Fibroblast of skin of right quadriceps (primary cell): Measurements from ENCODE around the gene TRPC4.

Source experiments
- DNase-seq: peaks from one replicate; pipeline ENCODE4 v3.0.0-alpha.2; 2013

The TRPC4 gene

GRCh38 chr13:37651891-37652290, 217.7 kb downstream of the TRPC4 start:
- no peak for DNase-seq

GRCh38 chr13:37648609-37649008, 221.0 kb downstream of the TRPC4 start:
- peak; percentile 79 for DNase-seq

- no peak for DNase-seq
Observed at GRCh38 chr13:37647031-37647650, 222.4 kb downstream of the TRPC4 start.

GRCh38 chr13:37646531-37646930, 223.0 kb downstream of the TRPC4 start:
- no peak for DNase-seq

- no peak for DNase-seq
Observed at GRCh38 chr13:37645181-37645740, 224.3 kb downstream of the TRPC4 start.

- no peak for DNase-seq
Observed at GRCh38 chr13:37641391-37641790, 228.2 kb downstream of the TRPC4 start.

- peak; percentile 66 for DNase-seq
Observed at GRCh38 chr13:37640499-37640898, 229.1 kb downstream of the TRPC4 start.

GRCh38 chr13:37636701-37637100, 232.9 kb downstream of the TRPC4 start:
- DNase-seq, result no peak

GRCh38 chr13:37632294-37632693, 237.3 kb downstream of the TRPC4 start:
- no peak for DNase-seq

GRCh38 chr13:37627428-37627827, 242.1 kb downstream of the TRPC4 start:
- no peak for DNase-seq

GRCh38 chr13:37621811-37622361, 247.7 kb downstream of the TRPC4 start:
- peak; percentile 88 for DNase-seq

- DNase-seq, result peak; percentile 85
Observed at GRCh38 chr13:37618554-37618953, 251.0 kb downstream of the TRPC4 start.

- DNase-seq, result peak; percentile 97
Observed at GRCh38 chr13:37617173-37617572, 252.4 kb downstream of the TRPC4 start.

- peak; percentile 38 for DNase-seq
Observed at GRCh38 chr13:37616131-37616530, 253.4 kb downstream of the TRPC4 start.

- peak; percentile 41 for DNase-seq
Observed at GRCh38 chr13:37615276-37615675, 254.3 kb downstream of the TRPC4 start.

- no peak for DNase-seq
Observed at GRCh38 chr13:37613638-37614037, 255.9 kb downstream of the TRPC4 start.

GRCh38 chr13:37613236-37613635, 256.3 kb downstream of the TRPC4 start:
- DNase-seq, result no peak

GRCh38 chr13:37608750-37609339, 260.7 kb downstream of the TRPC4 start:
- DNase-seq, result no peak

GRCh38 chr13:37602733-37603381, 266.7 kb downstream of the TRPC4 start:
- DNase-seq, result peak; percentile 41

GRCh38 chr13:37601648-37602440, 267.7 kb downstream of the TRPC4 start:
- no peak for DNase-seq

- no peak for DNase-seq
Observed at GRCh38 chr13:37599519-37599918, 270.1 kb downstream of the TRPC4 start.

GRCh38 chr13:37598597-37598996, 271.0 kb downstream of the TRPC4 start, which contains the start of gene POSTN:
POSTN (minus strand) TSS chr13:37598768; CDS start chr13:37598726, 42 bp downstream.
- peak; percentile 65 for DNase-seq
